ENCODE results near the gene MROH7. TPM values are rescaled to one million over a fixed set of nuclear protein-coding genes. Genes with fewer than 3 reads are reported as not detected.

MROH7 gene
- total RNA-seq, 4 donors from 2014 or later, result 0.57 to 2.2 (median 1.7) TPM

DNA sequence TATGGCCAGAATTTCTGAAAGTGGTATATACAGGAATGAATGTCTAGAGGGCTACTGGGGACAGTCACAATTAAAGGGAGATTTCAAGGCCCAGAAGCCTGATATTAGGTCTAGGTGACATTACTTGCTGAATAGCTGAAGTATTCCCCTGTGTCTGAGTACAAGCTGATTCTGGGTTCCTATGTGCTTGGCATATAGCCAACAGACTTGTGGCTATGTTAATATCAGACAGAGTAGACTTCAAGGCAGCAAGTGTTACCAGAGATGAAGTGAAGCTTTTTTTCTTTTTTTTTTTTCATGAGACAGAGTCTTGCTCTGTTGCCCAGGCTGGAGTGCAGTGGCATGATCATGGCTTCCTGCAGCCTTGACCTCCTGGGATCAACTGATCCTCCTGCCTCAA is 82.4 kb downstream of the MROH7 start:
- TF ChIP-seq, protein P1, sequence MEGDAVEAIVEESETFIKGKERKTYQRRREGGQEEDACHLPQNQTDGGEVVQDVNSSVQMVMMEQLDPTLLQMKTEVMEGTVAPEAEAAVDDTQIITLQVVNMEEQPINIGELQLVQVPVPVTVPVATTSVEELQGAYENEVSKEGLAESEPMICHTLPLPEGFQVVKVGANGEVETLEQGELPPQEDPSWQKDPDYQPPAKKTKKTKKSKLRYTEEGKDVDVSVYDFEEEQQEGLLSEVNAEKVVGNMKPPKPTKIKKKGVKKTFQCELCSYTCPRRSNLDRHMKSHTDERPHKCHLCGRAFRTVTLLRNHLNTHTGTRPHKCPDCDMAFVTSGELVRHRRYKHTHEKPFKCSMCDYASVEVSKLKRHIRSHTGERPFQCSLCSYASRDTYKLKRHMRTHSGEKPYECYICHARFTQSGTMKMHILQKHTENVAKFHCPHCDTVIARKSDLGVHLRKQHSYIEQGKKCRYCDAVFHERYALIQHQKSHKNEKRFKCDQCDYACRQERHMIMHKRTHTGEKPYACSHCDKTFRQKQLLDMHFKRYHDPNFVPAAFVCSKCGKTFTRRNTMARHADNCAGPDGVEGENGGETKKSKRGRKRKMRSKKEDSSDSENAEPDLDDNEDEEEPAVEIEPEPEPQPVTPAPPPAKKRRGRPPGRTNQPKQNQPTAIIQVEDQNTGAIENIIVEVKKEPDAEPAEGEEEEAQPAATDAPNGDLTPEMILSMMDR (IDR thresholded peaks at IDR 0.05; ENCODE audit: low read depth), result no peak

DNA sequence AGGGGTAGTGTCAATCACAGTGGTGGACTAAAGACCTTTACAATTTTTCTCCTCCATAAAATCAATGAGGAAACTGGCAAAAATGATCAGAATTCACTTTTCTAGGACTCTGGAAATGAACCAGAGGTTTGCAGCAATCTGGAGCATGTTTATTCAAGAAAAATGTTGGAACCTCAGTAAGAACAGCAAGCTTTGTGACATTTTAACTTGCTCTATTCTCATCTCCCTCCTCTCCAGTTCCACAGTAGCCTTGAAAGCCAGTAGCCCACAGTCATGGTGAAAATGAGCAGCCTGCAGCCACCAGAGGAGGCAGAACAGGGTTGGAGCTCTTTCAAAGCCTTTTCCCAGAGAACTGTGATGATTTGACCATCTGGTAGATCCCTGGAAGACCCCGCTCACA is 83.2 kb downstream of the MROH7 start:
- TF ChIP-seq, protein P1 (IDR thresholded peaks at IDR 0.05; ENCODE audit: low read depth), result no peak

DNA sequence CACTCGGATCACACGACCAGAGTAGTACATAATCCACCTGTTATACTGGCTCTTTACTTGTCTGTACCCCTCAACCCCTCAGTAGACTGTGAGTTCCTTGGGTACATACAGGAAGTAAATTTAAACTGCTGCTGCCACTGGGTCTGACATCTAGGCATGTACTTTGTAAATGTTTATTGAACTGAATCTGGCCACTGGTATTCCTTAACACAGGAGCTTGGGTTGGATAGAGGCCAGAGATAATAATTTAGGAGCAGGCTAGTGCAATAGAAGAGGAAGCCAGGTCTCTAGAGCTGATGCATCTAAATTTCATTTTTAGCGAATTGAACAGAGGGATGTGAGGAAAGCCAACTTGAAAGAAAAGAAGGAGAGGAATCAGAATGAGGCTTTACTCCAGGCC is 86.4 kb downstream of the MROH7 start:
- TF ChIP-seq, protein P1 (IDR thresholded peaks at IDR 0.05; ENCODE audit: low read depth), result no peak

DNA sequence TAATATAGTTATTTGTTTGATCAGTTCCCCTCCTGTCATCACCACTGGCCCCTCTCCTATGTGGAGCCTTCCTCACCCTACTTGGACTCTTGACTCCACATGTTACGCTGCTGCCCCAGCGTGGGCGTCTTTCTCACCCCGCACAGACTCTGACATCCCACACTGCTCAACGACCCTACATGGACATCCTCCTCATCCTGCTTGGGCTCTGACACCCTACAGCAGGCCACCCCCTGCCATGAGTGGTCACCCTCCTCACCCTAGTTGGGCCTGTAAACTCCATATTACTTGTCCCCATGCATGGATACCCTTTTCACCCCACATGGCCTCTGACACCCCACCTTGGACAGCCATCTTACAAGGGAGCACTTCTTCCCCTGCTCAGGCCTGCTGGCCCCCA is 95.1 kb downstream of the MROH7 start:
- TF ChIP-seq, protein P1 (IDR thresholded peaks at IDR 0.05; ENCODE audit: low read depth), result no peak

DNA sequence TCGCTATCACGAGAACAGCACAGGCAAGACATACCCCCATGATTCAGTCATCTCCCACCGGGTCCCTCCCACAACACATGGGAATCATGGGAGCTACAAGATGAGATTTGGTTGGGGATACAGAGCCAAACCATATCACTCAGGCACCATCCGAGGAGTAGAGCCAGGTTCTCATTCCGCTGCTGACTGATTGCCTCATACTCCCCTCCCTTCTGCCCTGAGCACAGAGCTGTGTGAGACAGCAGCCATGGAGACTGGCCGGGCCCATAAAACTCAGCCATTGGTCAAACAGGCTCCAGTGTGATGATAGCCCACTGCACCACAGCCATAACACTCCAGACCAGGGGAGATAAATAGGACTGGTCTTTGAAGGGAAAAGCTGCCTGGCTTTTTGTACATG is 96.7 kb downstream of the MROH7 start:
- TF ChIP-seq, protein P1 (IDR thresholded peaks at IDR 0.05; ENCODE audit: low read depth), result no peak

DNA sequence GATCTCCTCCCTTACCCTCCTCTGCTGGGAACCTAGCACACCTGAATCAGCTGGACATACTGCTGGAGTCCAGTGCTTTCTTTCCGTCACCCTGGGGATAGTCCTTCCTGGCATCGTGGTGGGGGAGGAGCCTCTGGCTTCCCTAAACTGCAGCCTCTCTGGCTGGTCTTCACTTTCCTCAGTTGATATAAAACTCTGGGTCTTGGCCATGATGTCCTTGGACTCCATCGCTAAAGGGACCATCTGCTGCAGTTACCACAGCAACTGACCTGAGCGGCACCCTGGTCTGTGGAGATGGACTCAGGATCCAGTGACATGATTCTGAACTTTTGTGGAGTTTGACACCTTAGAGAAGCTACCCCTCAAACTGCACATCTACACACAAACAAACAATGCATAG is 99.9 kb downstream of the MROH7 start:
- TF ChIP-seq, protein P1 (IDR thresholded peaks at IDR 0.05; ENCODE audit: low read depth), result no peak

DNA sequence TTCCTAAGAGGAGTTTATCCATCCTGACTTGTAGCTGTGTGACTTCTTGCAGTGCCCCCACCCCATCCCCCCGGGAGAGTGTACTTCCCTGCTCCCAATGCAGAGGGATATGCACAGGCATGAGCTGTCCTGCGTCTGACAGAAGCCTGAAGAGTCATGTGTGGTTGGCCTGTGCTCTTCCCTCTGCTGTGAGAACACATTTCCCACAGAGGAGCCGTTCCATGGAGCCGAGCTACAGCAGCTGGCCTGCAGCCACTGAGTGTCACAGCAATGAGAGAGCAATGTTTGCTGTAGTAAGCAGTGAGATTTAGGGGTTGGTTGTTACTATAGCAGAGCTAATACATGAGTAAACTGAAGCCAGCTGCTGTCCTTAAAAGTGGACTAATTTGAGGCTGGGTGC is 100.7 kb downstream of the MROH7 start:
- TF ChIP-seq, protein P1 (IDR thresholded peaks at IDR 0.05; ENCODE audit: low read depth), result no peak
